ENCODE results near the gene PDXP.

PDXP gene

GRCh38 chr22:37711490-37711889 lies 53.0 kb downstream of the PDXP start:
- H3K4ac ChIP-seq (ENCODE audit: low read depth in 1 of 2, low read length in 2 of 2), result no peak overlapping the region
- 92% methylated on average over 7 of the region's 10 CpGs for WGBS

GRCh38 chr22:37713761-37714160 lies 55.2 kb downstream of the PDXP start:
- peaks cover 0 to 15% of the 10 kb centered on the region in 2 experiments for H3K36me3 ChIP-seq (ENCODE audit: control insufficient read depth in 1 of 2, insufficient read depth in 2 of 2, low read depth in 1 of 2, low read length in 2 of 2)
- no peak overlapping the region for H3K23ac ChIP-seq (ENCODE audit: low read length in 2 of 2)
- no peak overlapping the region for H2BK5ac ChIP-seq (ENCODE audit: low read depth, low read length, poor library complexity, severe bottlenecking)
- H2BK120ac ChIP-seq (ENCODE audit: low read depth, low read length), result no peak overlapping the region
- H3K4me1 ChIP-seq (ENCODE audit: control insufficient read depth, insufficient read depth, low read depth, low read length), result no peaks in the 10 kb centered on the region
- H4K8ac ChIP-seq (ENCODE audit: low read length), result no peak overlapping the region
- H3K14ac ChIP-seq (ENCODE audit: low read length in 2 of 2), result no peak overlapping the region
- WGBS, result 98% methylated on average over 7 of the region's 7 CpGs
- H3K18ac ChIP-seq (ENCODE audit: low read depth in 1 of 2, low read length in 2 of 2), result no peak overlapping the region
- DNase-seq, result no peak
- no peak overlapping the region for H3K27ac ChIP-seq (ENCODE audit: low read length, poor library complexity, severe bottlenecking)
- H2BK12ac ChIP-seq (ENCODE audit: low read length in 2 of 2), result no peak overlapping the region
- H3K9me3 ChIP-seq (ENCODE audit: control insufficient read depth, low read length), result no peaks in the 10 kb centered on the region
- no peak overlapping the region for H2AK5ac ChIP-seq (ENCODE audit: low read length, severe bottlenecking)
- no peaks in the 10 kb centered on the region for H3K27me3 ChIP-seq (ENCODE audit: control insufficient read depth in 1 of 2, insufficient read depth in 1 of 2, low read length in 2 of 2)
- H3K79me1 ChIP-seq (replicated peaks; ENCODE audit: low read length, poor library complexity, severe bottlenecking), result no peaks in the 10 kb centered on the region
- no peak overlapping the region for H4K91ac ChIP-seq (ENCODE audit: low read length)
- no peak overlapping the region for H3K4me2 ChIP-seq (ENCODE audit: low read length, poor library complexity, severe bottlenecking)
- no peak overlapping the region for H3K9ac ChIP-seq (ENCODE audit: low read length)
- H3K4ac ChIP-seq (ENCODE audit: low read depth in 1 of 2, low read length in 2 of 2), result no peak overlapping the region
- no peak overlapping the region for H2AFZ ChIP-seq (ENCODE audit: low read depth, low read length)
- H2BK15ac ChIP-seq (ENCODE audit: low read depth, poor library complexity, severe bottlenecking), result no peak overlapping the region
- no peak overlapping the region for H3K4me3 ChIP-seq (ENCODE audit: insufficient read depth in 1 of 2, low read depth in 1 of 2, low read length in 2 of 2)

More at GRCh38 chr22:37711490-37711889, 53.0 kb downstream of the PDXP start:
- Histone ChIP-seq H3K4me2 (ENCODE audit: low read length, poor library complexity, severe bottlenecking) (no peak overlapping the region), H3K4me3 (ENCODE audit: insufficient read depth in 1 of 2, low read depth in 1 of 2, low read length in 2 of 2) (no peak overlapping the region), H3K9me3 (ENCODE audit: control insufficient read depth, low read length) (no peaks in the 10 kb centered on the region), H2AK5ac (ENCODE audit: low read length, severe bottlenecking) (no peak overlapping the region), H3K79me1 (replicated peaks; ENCODE audit: low read length, poor library complexity, severe bottlenecking) (no peaks in the 10 kb centered on the region), H3K23ac (ENCODE audit: low read length in 2 of 2) (no peak overlapping the region), H3K14ac (ENCODE audit: low read length in 2 of 2) (no peak overlapping the region), H3K27ac (ENCODE audit: low read length, poor library complexity, severe bottlenecking) (no peak overlapping the region), H3K18ac (ENCODE audit: low read depth in 1 of 2, low read length in 2 of 2) (no peak overlapping the region), H3K27me3 (ENCODE audit: control insufficient read depth in 1 of 2, insufficient read depth in 1 of 2, low read length in 2 of 2) (no peaks in the 10 kb centered on the region), H4K8ac (ENCODE audit: low read length) (no peak overlapping the region), H2BK5ac (ENCODE audit: low read depth, low read length, poor library complexity, severe bottlenecking) (no peak overlapping the region), H4K91ac (ENCODE audit: low read length) (no peak overlapping the region), H2AFZ (ENCODE audit: low read depth, low read length) (no peak overlapping the region), H2BK120ac (ENCODE audit: low read depth, low read length) (no peak overlapping the region), H3K9ac (ENCODE audit: low read length) (no peak overlapping the region), H3K36me3 (ENCODE audit: control insufficient read depth in 1 of 2, insufficient read depth in 2 of 2, low read depth in 1 of 2, low read length in 2 of 2) (peaks cover 0 to 18% of the 10 kb centered on the region in 2 experiments), H3K4me1 (ENCODE audit: control insufficient read depth, insufficient read depth, low read depth, low read length) (no peaks in the 10 kb centered on the region), H2BK12ac (ENCODE audit: low read length in 2 of 2) (no peak overlapping the region), H2BK15ac (ENCODE audit: low read depth, poor library complexity, severe bottlenecking) (no peak overlapping the region)
- DNase-seq, result no peak

DNA sequence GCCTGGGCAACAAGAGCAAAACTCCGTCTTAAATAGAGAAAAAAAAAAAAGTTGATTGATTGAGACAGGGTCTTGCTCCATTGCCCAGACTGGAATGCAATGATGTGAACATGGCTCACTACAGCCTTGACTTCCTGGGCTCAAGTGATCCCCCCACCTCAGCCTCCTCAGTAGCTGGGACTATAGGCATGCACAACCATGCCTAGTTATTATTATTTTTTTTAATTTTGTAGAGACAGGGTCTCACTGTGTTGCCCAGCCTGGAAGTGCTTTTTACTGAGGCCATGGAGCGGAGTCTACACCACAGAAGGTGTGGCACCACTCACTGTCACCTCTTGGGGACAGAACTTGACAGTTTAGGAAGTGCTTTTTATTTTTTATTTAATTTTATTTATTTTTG lies 56.1 kb downstream of the PDXP start:
- H3K14ac ChIP-seq (ENCODE audit: low read length in 2 of 2), result no peak overlapping the region
- no peak overlapping the region for H3K4me3 ChIP-seq (ENCODE audit: insufficient read depth in 1 of 2, low read depth in 1 of 2, low read length in 2 of 2)
- H3K27ac ChIP-seq (ENCODE audit: low read length, poor library complexity, severe bottlenecking), result no peak overlapping the region
- H2BK5ac ChIP-seq (ENCODE audit: low read depth, low read length, poor library complexity, severe bottlenecking), result no peak overlapping the region
- H2BK15ac ChIP-seq (ENCODE audit: low read depth, poor library complexity, severe bottlenecking), result no peak overlapping the region
- no peak overlapping the region for H2AFZ ChIP-seq (ENCODE audit: low read depth, low read length)
- H3K4ac ChIP-seq (ENCODE audit: low read depth in 1 of 2, low read length in 2 of 2), result no peak overlapping the region
- no peaks in the 10 kb centered on the region for H3K79me1 ChIP-seq (replicated peaks; ENCODE audit: low read length, poor library complexity, severe bottlenecking)
- H2BK120ac ChIP-seq (ENCODE audit: low read depth, low read length), result no peak overlapping the region
- H2AK5ac ChIP-seq (ENCODE audit: low read length, severe bottlenecking), result no peak overlapping the region
- H3K36me3 ChIP-seq (ENCODE audit: control insufficient read depth in 1 of 2, insufficient read depth in 2 of 2, low read depth in 1 of 2, low read length in 2 of 2), result peaks cover 0 to 12% of the 10 kb centered on the region in 2 experiments
- H2BK12ac ChIP-seq (ENCODE audit: low read length in 2 of 2), result no peak overlapping the region
- H3K18ac ChIP-seq (ENCODE audit: low read depth in 1 of 2, low read length in 2 of 2), result no peak overlapping the region
- no peak for DNase-seq
- 91% methylated on average over 2 of the region's 2 CpGs for WGBS
- no peak overlapping the region for H3K4me2 ChIP-seq (ENCODE audit: low read length, poor library complexity, severe bottlenecking)
- H4K8ac ChIP-seq (ENCODE audit: low read length), result no peak overlapping the region
- H3K23ac ChIP-seq (ENCODE audit: low read length in 2 of 2), result no peak overlapping the region
- no peak overlapping the region for H3K9ac ChIP-seq (ENCODE audit: low read length)
- no peaks in the 10 kb centered on the region for H3K27me3 ChIP-seq (ENCODE audit: control insufficient read depth in 1 of 2, insufficient read depth in 1 of 2, low read length in 2 of 2)
- H3K4me1 ChIP-seq (ENCODE audit: control insufficient read depth, insufficient read depth, low read depth, low read length), result no peaks in the 10 kb centered on the region
- H3K9me3 ChIP-seq (ENCODE audit: control insufficient read depth, low read length), result no peaks in the 10 kb centered on the region
- no peak overlapping the region for H4K91ac ChIP-seq (ENCODE audit: low read length)

DNA sequence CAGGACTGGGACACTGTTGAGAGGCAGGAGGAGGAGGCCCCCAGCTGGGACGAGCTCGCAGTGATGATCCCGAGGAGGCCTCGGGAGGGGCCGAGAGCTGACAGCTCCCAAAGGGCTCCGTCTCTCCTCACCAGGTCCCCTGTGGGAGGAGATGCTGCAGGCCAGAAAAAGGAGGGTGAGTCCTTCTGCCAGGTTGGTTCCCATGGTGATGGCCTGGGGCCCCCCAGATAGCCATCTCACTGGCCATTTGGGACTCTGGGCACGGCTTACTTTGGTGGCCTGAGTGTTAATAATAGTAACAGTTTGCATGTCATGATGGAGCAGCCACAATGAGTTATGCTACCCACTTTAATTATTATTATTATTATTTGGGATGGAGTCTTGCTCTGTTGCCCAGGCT lies 57.2 kb downstream of the PDXP start:
- no peak for DNase-seq
- Histone ChIP-seq H3K14ac (ENCODE audit: low read length in 2 of 2) (no peak overlapping the region), H3K4ac (ENCODE audit: low read depth in 1 of 2, low read length in 2 of 2) (no peak overlapping the region), H2AK5ac (ENCODE audit: low read length, severe bottlenecking) (no peak overlapping the region), H2BK5ac (ENCODE audit: low read depth, low read length, poor library complexity, severe bottlenecking) (no peak overlapping the region), H3K27ac (ENCODE audit: low read length, poor library complexity, severe bottlenecking) (no peak overlapping the region), H3K4me3 (ENCODE audit: insufficient read depth in 1 of 2, low read depth in 1 of 2, low read length in 2 of 2) (no peak overlapping the region), H3K23ac (ENCODE audit: low read length in 2 of 2) (no peak overlapping the region), H3K27me3 (ENCODE audit: control insufficient read depth in 1 of 2, insufficient read depth in 1 of 2, low read length in 2 of 2) (no peaks in the 10 kb centered on the region), H3K9ac (ENCODE audit: low read length) (no peak overlapping the region), H3K4me2 (ENCODE audit: low read length, poor library complexity, severe bottlenecking) (no peak overlapping the region), H3K18ac (ENCODE audit: low read depth in 1 of 2, low read length in 2 of 2) (no peak overlapping the region), H3K4me1 (ENCODE audit: control insufficient read depth, insufficient read depth, low read depth, low read length) (no peaks in the 10 kb centered on the region), H2BK120ac (ENCODE audit: low read depth, low read length) (no peak overlapping the region), H2BK15ac (ENCODE audit: low read depth, poor library complexity, severe bottlenecking) (no peak overlapping the region), H4K8ac (ENCODE audit: low read length) (no peak overlapping the region), H4K91ac (ENCODE audit: low read length) (no peak overlapping the region), H3K79me1 (replicated peaks; ENCODE audit: low read length, poor library complexity, severe bottlenecking) (no peaks in the 10 kb centered on the region), H3K9me3 (ENCODE audit: control insufficient read depth, low read length) (no peaks in the 10 kb centered on the region), H2BK12ac (ENCODE audit: low read length in 2 of 2) (no peak overlapping the region), H3K36me3 (ENCODE audit: control insufficient read depth in 1 of 2, insufficient read depth in 2 of 2, low read depth in 1 of 2, low read length in 2 of 2) (peaks cover 0 to 4% of the 10 kb centered on the region in 2 experiments), H2AFZ (ENCODE audit: low read depth, low read length) (no peak overlapping the region)
- WGBS, result 89% methylated on average over 6 of the region's 7 CpGs
